Natural killer cell (primary cell): ENCODE measurements around the gene PDZRN4. TPM values are rescaled to one million over a fixed set of nuclear protein-coding genes. Genes with fewer than 3 reads are reported as not detected.

Experiments used
- ATAC-seq, 3 donors: fragments of 150-1000 bp in 2 of 3; fragments of 200-7000 bp in 1 of 3; cut with Tn5 transposase; 1 replicate in 1 of 3; 2 replicates in 2 of 3; pipeline ENCODE4 v1.10.0; 2021; ENCODE audit warnings: mild to moderate bottlenecking in 2 of 3, moderate library complexity in 2 of 3
- DNase-seq, 2 donors: peaks; one replicate each; pipeline versions ENCODE4 v3.0.0 to v3.0.0-alpha.2; 2013 to 2021; ENCODE audit warnings: mixed read lengths in 1 of 2
- H3K27ac ChIP-seq: one replicate; pipeline ENCODE4 v1.5.1; 2013; ENCODE audit warnings: mild to moderate bottlenecking, low read length
- H3K27me3 ChIP-seq: one replicate; pipeline ENCODE4 v1.6.1; 2013; ENCODE audit warnings: low read length; ENCODE audit not compliant: control insufficient read depth, insufficient read depth
- H3K36me3 ChIP-seq: one replicate; pipeline ENCODE4 v1.6.1; 2013; ENCODE audit warnings: low read length; ENCODE audit not compliant: control insufficient read depth, insufficient read depth
- H3K4me1 ChIP-seq: one replicate; pipeline ENCODE4 v1.6.1; 2013; ENCODE audit warnings: low read length; ENCODE audit not compliant: control insufficient read depth, insufficient read depth
- H3K4me3 ChIP-seq: one replicate; pipeline ENCODE4 v1.5.1; 2013; ENCODE audit warnings: low read length
- H3K9me3 ChIP-seq: one replicate; pipeline ENCODE4 v1.6.1; 2013; ENCODE audit warnings: low read length; ENCODE audit not compliant: control insufficient read depth, insufficient read depth
- H3K27ac Mint-ChIP-seq, 2 donors: one replicate each; pipeline ENCODE4 v1.8.0; 2022; ENCODE audit warnings: mild to moderate bottlenecking in 2 of 2, mixed read lengths in 2 of 2, moderate library complexity in 1 of 2
- H3K27me3 Mint-ChIP-seq, 2 donors: one replicate each; pipeline ENCODE4 v1.8.0; 2022; ENCODE audit warnings: low read depth in 2 of 2, mixed read lengths in 2 of 2
- H3K36me3 Mint-ChIP-seq: one replicate; pipeline ENCODE4 v1.8.0; 2022; ENCODE audit warnings: mixed read lengths
- H3K4me1 Mint-ChIP-seq, 2 donors: one replicate each; pipeline ENCODE4 v1.8.0; 2022; ENCODE audit warnings: mixed read lengths in 2 of 2
- H3K4me3 Mint-ChIP-seq: one replicate; pipeline ENCODE4 v1.8.0; 2022; ENCODE audit warnings: mild to moderate bottlenecking, moderate library complexity, mixed read lengths
- H3K9me3 Mint-ChIP-seq, 2 donors: one replicate each; pipeline ENCODE4 v1.8.0; 2022; ENCODE audit warnings: mixed read lengths in 2 of 2
- WGBS: methylation state at CpG from one replicate; pipeline ENCODE4 v1.1.7; 2013; ENCODE audit warnings: missing lambda C conversion rate; ENCODE audit not compliant: insufficient coverage; 5-methylcytosine and 5-hydroxymethylcytosine counted together
- intact Hi-C: fragments of 100-400 bp; cut with micrococcal nuclease; formaldehyde crosslinking; loops from one replicate; pipeline ENCODE4 v1.14.2; 2022
- total RNA-seq, 4 donors: library from RNA; stranded (reverse); fragments of 120-200 nt in 1 of 4; gene quantifications; one replicate each; pipeline versions ENCODE4 v1.2.3 to v1.2.4, GENCODE V29; 2013 to 2022
- TF ChIP-seq, protein P1 (sequence below): fragments of 200-600 bp; IDR thresholded peaks from one replicate; pipeline ENCODE4 v1.8.0; 2022; ENCODE audit warnings: antibody characterized with exemption

Gene PDZRN4
- total RNA-seq, 3 donors from 2014 or later (not counting 1 experiment from before 2014, with no cell fraction given) = not detected

DNA sequence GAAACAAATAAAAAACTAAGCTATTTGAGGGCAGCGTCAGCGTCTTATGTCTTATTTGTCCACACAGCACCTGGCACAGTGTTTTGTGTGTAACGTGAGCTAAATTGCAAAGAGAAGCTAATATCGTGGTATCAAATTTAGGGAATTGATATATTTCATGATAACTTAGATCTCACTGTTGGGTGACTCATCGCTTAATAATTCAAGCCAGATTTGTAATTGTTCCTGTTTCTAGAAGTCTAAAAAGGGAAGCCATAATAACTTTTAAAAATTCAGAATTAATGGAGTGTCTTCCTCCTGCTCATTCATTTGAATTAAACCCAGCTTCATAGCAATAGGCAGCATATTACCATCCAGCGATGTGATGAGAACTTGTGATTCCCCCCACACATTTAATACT is 214.7 kb downstream of the PDZRN4 start:
- Histone ChIP-seq H3K36me3 (no peaks in the 10 kb centered on the region), H3K4me1 (no peaks in the 10 kb centered on the region), H3K27me3 (no peaks in the 10 kb centered on the region), H3K9me3 (no peaks in the 10 kb centered on the region), H3K4me3 (no peak overlapping the region), H3K27ac (no peak overlapping the region)
- TF ChIP-seq, protein P1, sequence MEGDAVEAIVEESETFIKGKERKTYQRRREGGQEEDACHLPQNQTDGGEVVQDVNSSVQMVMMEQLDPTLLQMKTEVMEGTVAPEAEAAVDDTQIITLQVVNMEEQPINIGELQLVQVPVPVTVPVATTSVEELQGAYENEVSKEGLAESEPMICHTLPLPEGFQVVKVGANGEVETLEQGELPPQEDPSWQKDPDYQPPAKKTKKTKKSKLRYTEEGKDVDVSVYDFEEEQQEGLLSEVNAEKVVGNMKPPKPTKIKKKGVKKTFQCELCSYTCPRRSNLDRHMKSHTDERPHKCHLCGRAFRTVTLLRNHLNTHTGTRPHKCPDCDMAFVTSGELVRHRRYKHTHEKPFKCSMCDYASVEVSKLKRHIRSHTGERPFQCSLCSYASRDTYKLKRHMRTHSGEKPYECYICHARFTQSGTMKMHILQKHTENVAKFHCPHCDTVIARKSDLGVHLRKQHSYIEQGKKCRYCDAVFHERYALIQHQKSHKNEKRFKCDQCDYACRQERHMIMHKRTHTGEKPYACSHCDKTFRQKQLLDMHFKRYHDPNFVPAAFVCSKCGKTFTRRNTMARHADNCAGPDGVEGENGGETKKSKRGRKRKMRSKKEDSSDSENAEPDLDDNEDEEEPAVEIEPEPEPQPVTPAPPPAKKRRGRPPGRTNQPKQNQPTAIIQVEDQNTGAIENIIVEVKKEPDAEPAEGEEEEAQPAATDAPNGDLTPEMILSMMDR = no peak
- no peak for DNase-seq
- no peak overlapping the region for H3K27ac Mint-ChIP-seq
- H3K36me3 Mint-ChIP-seq = no peaks in the 10 kb centered on the region
- H3K4me3 Mint-ChIP-seq = no peak overlapping the region
- no peaks in the 10 kb centered on the region for H3K4me1 Mint-ChIP-seq
- intact Hi-C loops = no loop called here
- peaks cover 5 to 12% of the 10 kb centered on the region in 2 donors for H3K9me3 Mint-ChIP-seq
- H3K27me3 Mint-ChIP-seq = no peaks in the 10 kb centered on the region
- 91% methylated on average over 6 of the region's 6 CpGs for WGBS
- ATAC-seq = no peak

DNA sequence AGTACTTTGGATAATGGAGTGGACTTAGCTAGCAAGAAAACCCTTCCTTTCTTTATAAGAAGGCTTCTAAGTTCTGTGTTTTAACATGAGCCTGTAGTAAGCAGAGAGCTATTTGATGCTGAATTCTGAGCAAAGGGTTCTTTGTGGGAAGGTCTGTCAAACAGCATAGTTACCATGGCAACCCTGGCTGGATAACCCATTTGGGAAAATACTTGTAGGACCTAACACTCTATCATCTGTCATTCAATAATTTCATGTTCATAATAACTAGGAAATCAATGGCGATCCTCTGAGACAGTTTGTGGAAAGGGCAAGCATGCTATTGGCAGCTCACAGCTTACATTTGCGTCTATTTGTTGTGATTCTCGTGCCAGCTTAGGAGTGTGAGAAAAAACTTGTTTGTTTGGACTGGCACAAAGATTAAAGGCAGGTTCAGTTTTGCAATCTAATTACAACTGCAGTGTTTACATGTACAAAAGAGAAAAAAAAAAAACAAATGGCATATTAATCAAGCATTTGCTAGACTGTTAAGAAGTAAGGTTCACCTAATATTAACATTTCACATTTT is 219.2 kb downstream of the PDZRN4 start:
- no peak for DNase-seq
- ATAC-seq = no peak
- Histone ChIP-seq H3K36me3 (no peaks in the 10 kb centered on the region), H3K4me3 (no peak overlapping the region), H3K27ac (no peak overlapping the region), H3K9me3 (no peaks in the 10 kb centered on the region), H3K27me3 (no peaks in the 10 kb centered on the region), H3K4me1 (no peaks in the 10 kb centered on the region)
- intact Hi-C loops = no loop called here
- no peaks in the 10 kb centered on the region for H3K36me3 Mint-ChIP-seq
- H3K4me3 Mint-ChIP-seq = no peak overlapping the region
- 86% methylated on average over 3 of the region's 3 CpGs for WGBS
- TF ChIP-seq, protein P1 = no peak
- H3K4me1 Mint-ChIP-seq = no peaks in the 10 kb centered on the region
- no peaks in the 10 kb centered on the region for H3K27me3 Mint-ChIP-seq
- peaks cover 0 to 3% of the 10 kb centered on the region in 2 donors for H3K9me3 Mint-ChIP-seq
- H3K27ac Mint-ChIP-seq = no peak overlapping the region

DNA sequence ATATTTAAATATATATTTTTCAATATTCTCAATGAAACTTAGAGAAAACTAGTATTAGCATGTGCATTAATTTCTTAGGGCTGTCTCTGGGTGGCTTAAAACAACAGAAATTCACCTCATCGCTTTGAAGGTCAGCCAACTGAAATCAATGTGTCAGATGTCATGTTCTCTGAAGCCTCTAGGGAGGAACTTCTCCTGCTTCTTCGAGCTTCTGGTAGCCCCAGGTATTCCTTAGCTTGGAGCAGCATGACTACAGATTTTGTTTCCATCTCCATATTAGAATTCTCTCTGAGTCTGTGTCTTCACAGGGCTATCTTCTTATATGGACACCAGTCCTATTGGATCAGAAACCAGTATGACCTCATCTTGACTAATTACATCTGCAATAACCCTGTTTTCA is 221.5 kb downstream of the PDZRN4 start:
- Mint-ChIP-seq H3K9me3 (peaks cover 0 to 4% of the 10 kb centered on the region in 2 donors), H3K27me3 (no peaks in the 10 kb centered on the region), H3K4me1 (no peaks in the 10 kb centered on the region), H3K36me3 (no peaks in the 10 kb centered on the region), H3K27ac (no peak overlapping the region), H3K4me3 (no peak overlapping the region)
- Histone ChIP-seq H3K27me3 (no peaks in the 10 kb centered on the region), H3K36me3 (no peaks in the 10 kb centered on the region), H3K4me3 (no peak overlapping the region), H3K4me1 (no peaks in the 10 kb centered on the region), H3K27ac (no peak overlapping the region), H3K9me3 (no peaks in the 10 kb centered on the region)
- intact Hi-C loops = no loop called here
- DNase-seq (no peak), ATAC-seq (no peak)
- TF ChIP-seq, protein P1 = no peak
- 89% methylated on average over 2 of the region's 2 CpGs for WGBS

DNA sequence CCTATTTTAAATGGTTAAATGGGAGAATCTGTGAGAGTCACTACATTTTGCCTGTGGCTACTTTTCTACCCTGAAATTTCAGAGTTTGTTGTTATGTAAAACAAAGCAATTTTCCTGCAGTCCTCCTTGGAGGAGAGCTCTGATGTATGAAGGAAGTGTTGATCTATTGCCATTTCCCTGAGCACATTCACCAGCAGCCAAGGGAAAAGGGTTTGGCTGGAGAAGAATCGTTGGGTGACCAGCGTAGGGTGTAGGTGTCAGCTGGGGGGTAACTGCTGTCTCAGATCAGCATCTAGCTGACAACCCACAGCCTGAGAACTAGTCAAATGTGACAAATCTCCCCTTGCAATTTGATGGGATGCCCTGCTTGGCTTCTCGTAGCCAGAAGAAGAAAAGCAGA is 230.5 kb downstream of the PDZRN4 start:
- no peak overlapping the region for H3K4me3 Mint-ChIP-seq

More for the DNA sequence above, 230.5 kb downstream of the PDZRN4 start:
- no peaks in the 10 kb centered on the region for H3K9me3 ChIP-seq
- no peaks in the 10 kb centered on the region for H3K36me3 ChIP-seq
- no peak overlapping the region for H3K4me3 ChIP-seq
- intact Hi-C loops = no loop called here
- no peaks in the 10 kb centered on the region for H3K4me1 Mint-ChIP-seq
- no peak overlapping the region for H3K27ac ChIP-seq
- H3K27ac Mint-ChIP-seq = no peak overlapping the region
- no peaks in the 10 kb centered on the region for H3K27me3 ChIP-seq
- ATAC-seq (no peak), DNase-seq (no peak)
- WGBS = 76% methylated on average over 3 of the region's 3 CpGs
- peaks cover 9 to 15% of the 10 kb centered on the region in 2 donors for H3K9me3 Mint-ChIP-seq
- H3K36me3 Mint-ChIP-seq = no peaks in the 10 kb centered on the region
- H3K27me3 Mint-ChIP-seq = no peaks in the 10 kb centered on the region
- H3K4me1 ChIP-seq = no peaks in the 10 kb centered on the region
- TF ChIP-seq, protein P1 = no peak
